Neutrophil (primary cell): ENCODE results near the gene SDHAF1.

Source experiments
- H3K27ac ChIP-seq: fragments of 200-600 bp; sonication (generic); 2 replicates; pipeline ENCODE4 v1.5.1; 2016; ENCODE audit warnings: mild to moderate bottlenecking, moderate library complexity
- H3K27me3 ChIP-seq: fragments of 200-600 bp; sonication (generic); 2 replicates; pipeline ENCODE4 v1.6.0; 2016; ENCODE audit warnings: mild to moderate bottlenecking
- H3K36me3 ChIP-seq: fragments of 200-600 bp; sonication (generic); 2 replicates; pipeline ENCODE4 v1.5.1; 2017
- H3K4me1 ChIP-seq, 2 experiments: fragments of 200-600 bp in 1 of 2; sonication (generic) in 1 of 2; 1 replicate in 1 of 2; 2 replicates in 1 of 2; pipeline versions ENCODE4 v1.5.1 to v1.6.1; 2013 to 2016; ENCODE audit warnings: low read depth in 1 of 2, low read length in 1 of 2, mild to moderate bottlenecking in 1 of 2, moderate library complexity in 1 of 2; ENCODE audit not compliant: control insufficient read depth in 1 of 2, insufficient read depth in 1 of 2
- H3K4me3 ChIP-seq, 2 experiments: fragments of 200-600 bp in 1 of 2; sonication (generic) in 1 of 2; 1 replicate in 1 of 2; 2 replicates in 1 of 2; pipeline ENCODE4 v1.5.1; 2013 to 2016; ENCODE audit warnings: low read depth in 1 of 2, low read length in 1 of 2, mild to moderate bottlenecking in 1 of 2, moderate library complexity in 1 of 2
- H3K9me3 ChIP-seq: fragments of 200-600 bp; sonication (generic); 2 replicates; pipeline ENCODE4 v1.5.1; 2016
- TF ChIP-seq, protein P1 (sequence below): fragments of 200-600 bp; sonication (generic); IDR thresholded peaks from 2 replicates; pipeline ENCODE4 v1.5.1; 2016; ENCODE audit warnings: antibody characterized with exemption

The SDHAF1 gene

GRCh38 chr19:35958660-35959039, 36.3 kb upstream of the SDHAF1 start:
- Histone ChIP-seq H3K9me3 (no peaks in the 10 kb centered on the region), H3K27me3 (peaks cover 63% of the 10 kb centered on the region), H3K36me3 (no peaks in the 10 kb centered on the region), H3K27ac (peak overlapping the region; percentile 57), H3K4me1 (peaks cover 60 to 62% of the 10 kb centered on the region in 2 experiments), H3K4me3 (peak overlapping the region; percentile 53 to 58)
- TF ChIP-seq, protein P1, sequence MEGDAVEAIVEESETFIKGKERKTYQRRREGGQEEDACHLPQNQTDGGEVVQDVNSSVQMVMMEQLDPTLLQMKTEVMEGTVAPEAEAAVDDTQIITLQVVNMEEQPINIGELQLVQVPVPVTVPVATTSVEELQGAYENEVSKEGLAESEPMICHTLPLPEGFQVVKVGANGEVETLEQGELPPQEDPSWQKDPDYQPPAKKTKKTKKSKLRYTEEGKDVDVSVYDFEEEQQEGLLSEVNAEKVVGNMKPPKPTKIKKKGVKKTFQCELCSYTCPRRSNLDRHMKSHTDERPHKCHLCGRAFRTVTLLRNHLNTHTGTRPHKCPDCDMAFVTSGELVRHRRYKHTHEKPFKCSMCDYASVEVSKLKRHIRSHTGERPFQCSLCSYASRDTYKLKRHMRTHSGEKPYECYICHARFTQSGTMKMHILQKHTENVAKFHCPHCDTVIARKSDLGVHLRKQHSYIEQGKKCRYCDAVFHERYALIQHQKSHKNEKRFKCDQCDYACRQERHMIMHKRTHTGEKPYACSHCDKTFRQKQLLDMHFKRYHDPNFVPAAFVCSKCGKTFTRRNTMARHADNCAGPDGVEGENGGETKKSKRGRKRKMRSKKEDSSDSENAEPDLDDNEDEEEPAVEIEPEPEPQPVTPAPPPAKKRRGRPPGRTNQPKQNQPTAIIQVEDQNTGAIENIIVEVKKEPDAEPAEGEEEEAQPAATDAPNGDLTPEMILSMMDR = no peak

- H3K4me3 ChIP-seq = peak overlapping the region; percentile 53 to 58
- H3K9me3 ChIP-seq = no peaks in the 10 kb centered on the region
- no peaks in the 10 kb centered on the region for H3K36me3 ChIP-seq
- H3K27ac ChIP-seq = peak overlapping the region; percentile 57
- H3K4me1 ChIP-seq = peaks cover 54 to 55% of the 10 kb centered on the region in 2 experiments
- H3K27me3 ChIP-seq = peaks cover 69% of the 10 kb centered on the region
- TF ChIP-seq, protein P1 = peak; percentile 76
Measured at GRCh38 chr19:35959040-35959967, 35.7 kb upstream of the SDHAF1 start.

- TF ChIP-seq, protein P1 = no peak
- Histone ChIP-seq H3K4me1 (peaks cover 47 to 49% of the 10 kb centered on the region in 2 experiments), H3K27me3 (peaks cover 69% of the 10 kb centered on the region), H3K4me3 (peak overlapping the region in 1 of 2 experiments; percentile 58), H3K36me3 (no peaks in the 10 kb centered on the region), H3K9me3 (no peaks in the 10 kb centered on the region), H3K27ac (no peak overlapping the region)
Measured at GRCh38 chr19:35959968-35960320, 35.0 kb upstream of the SDHAF1 start.

DNA sequence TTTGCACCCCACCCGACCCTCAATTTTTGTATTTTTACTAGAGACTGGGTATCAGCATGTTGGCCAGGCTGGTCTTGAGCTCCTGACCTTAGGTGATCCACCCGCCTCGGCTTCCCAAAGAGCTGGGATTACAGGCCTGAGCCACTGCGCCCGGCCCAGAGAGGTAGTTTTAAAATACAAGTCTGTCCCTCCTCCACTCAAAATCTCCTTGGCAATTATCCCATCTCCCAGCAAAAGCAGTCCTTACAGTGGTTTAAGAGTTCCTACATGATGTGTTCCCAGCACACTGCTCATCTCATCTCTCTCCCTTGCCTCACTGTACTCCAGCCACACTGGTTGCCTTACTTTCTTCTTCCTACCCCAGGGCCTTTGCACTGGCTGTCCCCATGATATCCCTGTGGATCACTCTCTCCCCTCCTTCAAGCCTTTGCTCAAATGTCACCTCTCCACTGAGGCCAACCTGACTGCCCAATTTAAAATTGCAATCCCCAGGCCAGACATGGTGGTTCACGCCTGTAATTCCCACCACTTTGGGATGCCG, 34.5 kb upstream of the SDHAF1 start:
- Histone ChIP-seq H3K4me1 (peaks cover 42 to 43% of the 10 kb centered on the region in 2 experiments), H3K4me3 (no peak overlapping the region), H3K27ac (no peak overlapping the region), H3K9me3 (no peaks in the 10 kb centered on the region), H3K27me3 (peaks cover 74% of the 10 kb centered on the region), H3K36me3 (no peaks in the 10 kb centered on the region)
- TF ChIP-seq, protein P1 = no peak

GRCh38 chr19:35963514-35963913, 31.5 kb upstream of the SDHAF1 start:
- TF ChIP-seq, protein P1 = no peak
- Histone ChIP-seq H3K4me1 (peaks cover 13 to 14% of the 10 kb centered on the region in 2 experiments), H3K9me3 (no peaks in the 10 kb centered on the region), H3K27me3 (peaks cover 80% of the 10 kb centered on the region), H3K36me3 (no peaks in the 10 kb centered on the region), H3K4me3 (no peak overlapping the region), H3K27ac (no peak overlapping the region)
